ENCODE results near the gene CPN2.

CPN2 gene

DNA sequence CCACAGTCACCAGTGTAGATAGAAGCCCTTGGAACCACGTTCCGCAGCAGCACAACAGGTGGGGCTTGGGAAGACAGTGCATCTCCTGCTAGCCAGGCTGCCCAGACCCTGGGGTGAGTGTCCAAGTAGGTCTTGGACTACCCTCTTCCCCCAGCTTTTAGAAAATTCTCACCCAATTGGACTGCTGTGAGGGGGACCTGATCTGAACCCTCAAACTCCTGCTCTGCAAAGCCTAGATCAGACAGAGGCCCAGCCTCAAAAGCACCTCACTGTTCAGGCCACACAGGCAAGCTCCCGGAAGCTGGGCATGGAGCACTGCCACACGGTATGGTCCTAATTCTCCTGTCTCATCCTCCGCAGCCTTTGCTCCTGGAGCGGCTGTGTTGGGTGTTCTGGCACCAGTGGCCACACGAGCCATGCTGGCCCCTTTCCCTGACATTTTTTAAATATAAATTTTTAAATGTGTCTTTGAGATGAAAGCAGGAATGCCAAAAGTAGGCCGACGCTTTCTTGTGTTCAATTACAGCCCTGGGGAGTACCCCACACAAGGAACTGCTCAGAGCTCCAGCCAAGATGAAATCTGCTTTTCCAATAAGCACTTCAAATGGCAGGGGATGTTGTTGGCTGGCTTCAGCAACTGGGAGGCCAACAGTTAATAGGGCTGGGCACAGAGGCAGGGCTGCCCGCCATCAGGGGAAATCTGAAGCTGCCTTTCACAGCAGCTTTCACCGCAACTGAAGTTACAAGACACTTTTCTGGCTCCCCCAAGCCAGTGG, 40.9 kb downstream of the CPN2 start:
- no peak for DNase-seq

DNA sequence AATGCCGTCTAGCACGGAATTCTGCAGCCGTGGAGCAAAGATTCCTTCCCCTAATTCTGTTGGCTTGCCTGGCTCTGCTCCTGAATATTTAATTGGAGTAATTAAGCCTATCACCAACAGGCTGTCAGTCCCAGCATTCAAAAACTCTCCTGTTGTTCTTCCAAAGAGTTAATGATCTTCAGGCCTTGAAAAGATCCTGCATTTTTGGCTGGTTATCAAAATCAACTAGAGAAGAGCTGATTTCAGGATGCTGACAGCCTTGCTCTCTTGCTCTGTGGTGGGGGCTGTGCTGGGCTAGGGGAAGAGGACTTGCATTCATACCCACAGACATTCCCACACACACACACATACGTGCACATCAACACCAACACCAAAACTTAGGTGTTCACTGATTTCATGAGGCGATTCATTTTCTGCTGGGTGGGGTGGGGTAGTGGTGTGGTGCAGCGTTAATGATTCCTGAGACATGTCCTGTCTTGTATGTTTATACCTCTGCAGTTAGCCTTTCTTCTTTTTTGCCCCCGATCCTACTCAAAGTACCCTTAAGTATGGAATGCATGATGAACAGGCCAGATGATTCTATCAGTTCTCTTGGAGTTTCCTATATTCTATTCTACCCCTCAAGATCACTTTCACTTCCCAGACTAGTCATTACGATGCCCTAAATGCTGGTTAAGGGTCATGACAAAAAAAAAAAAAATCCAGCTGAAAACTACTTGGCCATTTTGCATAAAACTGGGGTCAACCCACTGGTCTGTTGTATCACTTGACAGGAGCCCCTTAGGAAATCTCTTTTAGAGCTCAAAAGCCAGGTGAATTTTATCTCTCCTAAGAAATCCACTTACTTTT, 42.3 kb downstream of the CPN2 start:
- DNase-seq: no peak

DNA sequence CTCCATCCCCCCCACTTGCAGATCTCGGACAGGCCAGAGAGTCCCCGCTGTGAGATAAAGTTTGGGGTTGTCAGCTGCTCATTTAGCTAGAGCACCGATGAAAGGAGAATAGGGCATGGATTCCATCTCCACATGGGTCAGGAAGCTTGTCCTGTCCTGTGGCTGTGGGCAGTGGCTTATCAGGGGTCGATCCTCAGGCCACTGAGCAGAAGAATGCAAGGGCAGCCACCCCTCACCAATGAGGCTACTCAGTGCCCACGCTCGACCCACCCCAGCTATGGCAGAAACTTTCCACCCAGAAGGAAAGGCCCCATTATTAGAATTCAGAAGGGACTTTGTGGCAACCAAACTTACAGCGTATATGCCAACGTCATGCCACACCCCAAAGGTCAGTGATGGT, 43.3 kb downstream of the CPN2 start:
- DNase-seq: no peak

DNA sequence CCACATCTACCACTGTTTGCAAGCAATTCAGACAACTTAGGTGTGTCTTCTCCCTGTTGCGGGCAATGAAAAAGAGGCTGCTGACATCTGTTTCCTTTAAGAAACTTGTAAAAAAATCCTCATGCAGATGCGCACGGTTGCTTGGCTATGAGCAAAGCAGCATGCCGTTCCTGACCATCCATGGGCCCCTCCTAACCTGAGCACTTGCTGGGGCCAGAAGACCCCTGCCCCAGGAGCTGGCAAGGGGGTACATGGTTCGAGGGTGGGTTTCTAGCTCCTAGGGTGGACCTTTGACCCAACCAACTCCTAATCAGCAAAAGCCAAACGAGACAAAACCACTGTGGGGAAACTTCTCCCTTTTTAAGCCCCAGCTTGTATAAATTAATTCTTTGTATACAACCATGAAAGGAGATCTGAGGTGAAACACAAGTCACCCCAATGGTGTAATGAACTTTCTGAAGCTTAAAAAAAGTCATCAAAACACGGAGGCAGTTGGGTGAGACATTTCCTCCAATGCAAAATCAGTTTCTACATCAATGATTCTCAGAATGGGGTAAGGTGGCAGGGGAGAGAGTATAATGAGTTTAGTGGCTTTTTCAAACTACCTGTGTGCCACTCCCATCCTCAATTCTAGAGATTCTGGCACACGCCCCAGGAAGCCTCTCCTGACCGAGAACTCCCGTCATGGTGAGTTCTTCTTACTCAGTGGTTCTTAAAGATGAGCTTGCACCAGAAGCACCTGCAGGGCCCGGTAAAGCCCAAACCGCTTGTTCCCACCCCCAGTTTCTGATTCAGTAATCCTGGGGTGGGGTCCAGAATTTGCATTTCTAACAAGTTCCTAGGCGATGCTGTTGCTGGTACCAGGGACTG, 44.1 kb downstream of the CPN2 start:
- DNase-seq: no peak

DNA sequence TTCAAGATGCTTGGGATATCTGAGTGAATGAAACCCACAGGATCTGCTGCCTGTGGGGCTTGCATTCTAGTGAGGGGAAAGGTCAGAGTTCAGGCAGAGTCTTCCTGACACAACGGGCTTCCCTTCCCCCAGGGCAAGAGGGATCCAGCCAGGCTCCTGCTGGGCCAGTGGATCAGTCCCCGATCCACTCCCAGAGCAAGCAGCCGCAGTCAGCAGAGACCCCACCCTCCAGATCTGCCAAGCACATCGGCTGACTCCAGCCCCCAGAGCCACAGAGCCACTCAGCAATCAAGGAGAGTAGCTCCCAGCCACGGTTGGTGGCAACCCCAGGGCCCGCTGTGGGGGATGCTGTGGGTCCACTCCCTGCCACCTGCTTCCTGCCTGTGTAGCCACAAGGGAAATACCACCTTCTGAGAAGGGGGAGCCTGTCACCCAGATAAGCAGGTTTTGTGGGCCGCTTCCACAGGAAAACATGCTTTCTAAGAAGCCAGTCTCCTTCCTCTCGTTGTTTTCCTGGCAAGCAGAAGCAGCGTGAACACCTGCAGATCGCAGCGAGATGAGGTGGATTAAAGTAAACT, 44.9 kb downstream of the CPN2 start:
- peak; percentile 37 for DNase-seq

DNA sequence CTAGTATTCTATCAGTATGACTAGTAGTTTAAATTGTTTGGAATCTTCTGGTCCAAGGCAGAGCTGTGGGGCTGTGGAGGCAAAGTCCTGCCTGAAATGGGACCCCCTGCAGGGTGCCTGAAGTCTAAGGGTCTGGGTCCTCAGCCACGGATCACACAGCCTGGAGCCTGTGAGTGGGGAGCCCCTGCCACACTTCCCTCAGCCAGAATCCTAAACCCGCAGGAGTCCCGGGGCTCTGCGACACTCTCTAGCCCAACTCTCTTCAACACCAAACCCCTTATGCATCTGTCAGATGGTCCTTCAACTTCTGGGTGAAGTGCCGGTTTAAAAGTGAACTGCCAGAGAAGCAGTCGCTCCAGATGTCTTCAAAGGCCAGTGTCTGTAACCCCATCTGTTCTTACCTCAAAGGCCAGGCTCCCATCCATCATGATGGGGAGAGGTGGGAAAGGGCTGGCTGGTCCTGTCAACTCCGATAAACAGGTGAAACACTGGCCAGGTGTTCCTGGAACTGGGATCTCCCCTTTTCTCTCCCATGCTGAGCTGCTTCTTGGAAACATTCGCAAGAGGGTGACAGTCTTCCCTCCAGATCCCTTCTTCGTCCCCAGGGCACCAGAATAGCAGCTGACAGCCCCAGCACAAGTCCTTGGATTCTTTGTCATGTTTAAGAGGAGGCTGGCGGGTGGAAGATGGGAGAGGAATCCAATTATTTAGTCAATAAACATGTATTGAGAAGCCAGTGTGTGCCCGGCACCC, 45.6 kb downstream of the CPN2 start:
- no peak for DNase-seq

DNA sequence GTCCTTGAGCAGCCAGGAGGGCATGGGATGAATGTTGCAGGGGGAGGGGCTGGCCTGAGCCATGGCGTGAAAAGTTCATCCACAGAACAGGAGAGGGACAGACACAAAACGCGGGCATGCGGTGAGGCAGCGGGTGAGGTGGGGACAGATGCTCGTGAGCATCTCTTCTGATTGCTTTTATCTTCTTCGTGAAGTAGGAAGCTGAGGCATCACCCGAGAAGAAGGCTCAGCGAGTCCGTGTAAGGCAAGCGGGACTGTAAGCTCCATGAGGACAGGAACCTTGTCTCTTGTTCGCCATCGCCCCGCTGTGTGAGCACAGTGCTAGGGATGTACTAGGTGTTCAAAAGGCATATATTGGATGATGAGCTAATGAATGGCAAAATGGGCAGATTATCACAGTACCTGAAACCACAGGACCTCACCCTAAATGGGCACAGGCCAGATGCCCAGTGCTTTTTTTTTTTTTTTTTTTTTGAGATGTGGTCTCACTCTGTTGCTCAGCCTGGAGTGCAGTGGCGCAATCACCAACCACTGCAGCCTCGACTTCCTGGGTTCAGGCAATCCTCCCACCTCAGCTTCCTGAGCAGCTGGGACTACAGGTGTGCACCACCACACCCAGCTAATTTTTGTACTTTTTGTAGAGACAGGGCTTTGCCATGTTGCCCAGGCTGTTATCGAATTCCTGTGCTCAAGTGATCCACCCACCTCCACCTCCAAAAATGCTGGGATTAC, 46.8 kb downstream of the CPN2 start:
- no peak for DNase-seq

DNA sequence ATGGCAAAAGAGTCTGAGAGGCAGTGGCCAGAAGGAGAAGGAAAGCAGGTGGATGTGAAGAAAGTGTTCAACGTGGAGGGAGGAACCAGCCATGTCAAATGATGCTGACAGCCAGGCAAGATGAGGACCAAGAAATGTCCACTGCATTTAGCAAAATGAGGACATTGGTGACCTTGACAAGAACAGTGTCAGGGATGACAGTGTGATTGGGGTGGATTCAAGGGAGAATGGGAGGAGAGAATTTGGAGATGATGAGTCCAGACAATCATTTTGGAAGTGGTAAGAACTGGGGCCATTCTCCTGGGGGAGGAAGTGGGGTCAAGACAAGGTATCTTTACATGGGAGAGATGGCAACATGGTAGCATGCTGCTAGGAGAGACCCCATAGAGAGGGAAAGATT, 47.4 kb downstream of the CPN2 start:
- DNase-seq: no peak

DNA sequence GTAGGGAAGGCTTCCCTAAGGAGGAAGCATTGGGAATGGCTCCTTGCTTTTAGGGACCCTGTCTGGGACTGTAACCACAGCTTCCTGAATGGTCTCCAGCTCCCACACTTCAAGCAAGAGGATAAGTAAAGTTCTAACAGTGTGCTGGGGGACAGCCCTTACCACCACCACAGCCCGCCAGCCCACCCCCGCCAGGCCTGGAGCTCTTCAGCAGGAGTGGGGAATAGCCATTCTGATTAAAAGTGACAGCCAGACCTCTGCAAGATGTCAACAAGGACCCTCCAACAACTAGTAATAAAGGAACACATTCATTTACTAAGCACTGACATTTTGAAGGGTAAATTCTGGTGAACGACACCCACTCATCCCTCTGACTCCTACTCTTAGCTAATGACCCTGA, 49.4 kb downstream of the CPN2 start:
- no peak for DNase-seq

DNA sequence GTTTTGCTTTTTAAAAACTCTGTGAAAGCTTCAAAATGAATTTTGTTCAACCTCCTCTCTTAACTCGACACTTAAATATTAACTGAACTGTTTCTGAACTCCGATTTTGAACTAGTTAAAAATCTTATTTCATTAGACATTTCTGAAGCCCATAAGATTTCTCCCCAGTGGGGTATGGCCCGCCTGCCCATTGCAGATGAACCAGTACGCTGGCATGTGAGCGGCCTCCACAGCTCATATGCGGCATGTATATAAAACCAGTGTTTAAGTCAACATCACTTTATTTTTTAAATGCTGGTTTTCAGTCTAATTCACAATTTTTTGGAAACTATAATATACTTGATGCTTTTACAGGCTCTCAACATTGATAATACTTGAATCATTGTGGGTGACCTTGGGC, 50.2 kb downstream of the CPN2 start:
- no peak for DNase-seq

DNA sequence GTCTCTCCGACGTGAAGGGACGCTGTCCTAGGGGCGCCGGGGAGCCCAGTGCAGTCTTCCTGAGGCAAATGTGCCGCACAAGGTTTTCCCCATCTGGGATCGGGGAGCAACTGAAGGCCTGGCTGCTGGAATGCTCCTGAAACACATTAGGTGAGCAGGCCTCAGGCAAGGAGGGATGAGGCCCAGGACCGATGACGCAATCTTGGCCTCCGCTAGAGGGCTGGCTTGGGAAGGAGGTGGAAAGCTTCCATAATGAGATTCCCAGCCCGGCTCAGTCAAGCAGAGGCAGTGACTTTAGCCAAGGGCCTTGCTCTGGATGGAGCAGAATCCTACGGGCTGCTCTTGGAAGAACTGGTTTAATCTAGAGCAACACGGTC, 50.8 kb downstream of the CPN2 start:
- no peak for DNase-seq

DNA sequence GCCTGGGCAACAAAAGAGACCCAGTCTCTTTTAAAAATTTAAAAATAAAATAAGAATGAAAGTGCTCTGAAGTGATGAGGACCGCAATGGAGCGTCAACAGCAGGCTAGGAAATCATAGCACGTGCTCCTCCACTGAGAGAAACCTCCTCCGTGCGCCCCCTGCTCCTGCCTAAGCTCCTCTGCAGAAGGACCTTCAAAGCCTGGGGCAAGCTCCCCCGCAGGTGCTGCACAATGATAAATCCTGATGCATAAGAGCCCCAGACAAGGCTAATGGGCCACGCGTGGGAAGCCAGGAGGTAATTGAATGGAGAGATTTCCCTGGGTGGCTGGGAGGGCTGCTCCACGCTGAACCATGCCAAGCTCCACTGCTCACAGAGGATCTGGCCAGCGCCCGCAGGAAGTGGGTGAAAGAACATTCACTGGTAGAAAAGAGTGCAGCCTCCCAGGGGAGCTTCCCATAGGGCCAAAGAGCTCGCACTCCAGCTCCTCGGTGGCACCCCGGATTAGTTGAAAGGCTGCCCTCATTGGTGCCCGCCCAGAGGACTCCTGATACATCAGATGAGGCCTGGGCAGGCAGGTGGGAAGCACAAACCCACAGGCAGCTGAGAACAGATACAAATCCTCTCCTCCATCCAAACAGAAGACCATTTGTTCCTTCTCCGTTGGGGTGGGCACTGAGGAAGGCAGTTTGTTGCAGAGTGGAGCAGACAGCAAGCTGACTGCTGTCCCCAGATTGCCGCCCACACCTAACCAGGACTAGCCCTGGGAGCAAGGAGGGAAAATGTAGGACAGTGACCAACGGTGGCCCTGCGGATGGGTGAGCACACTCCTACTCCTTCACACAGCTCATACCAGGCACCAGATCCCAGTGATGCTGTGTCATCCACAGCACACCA, 52.5 kb downstream of the CPN2 start:
- no peak for DNase-seq

DNA sequence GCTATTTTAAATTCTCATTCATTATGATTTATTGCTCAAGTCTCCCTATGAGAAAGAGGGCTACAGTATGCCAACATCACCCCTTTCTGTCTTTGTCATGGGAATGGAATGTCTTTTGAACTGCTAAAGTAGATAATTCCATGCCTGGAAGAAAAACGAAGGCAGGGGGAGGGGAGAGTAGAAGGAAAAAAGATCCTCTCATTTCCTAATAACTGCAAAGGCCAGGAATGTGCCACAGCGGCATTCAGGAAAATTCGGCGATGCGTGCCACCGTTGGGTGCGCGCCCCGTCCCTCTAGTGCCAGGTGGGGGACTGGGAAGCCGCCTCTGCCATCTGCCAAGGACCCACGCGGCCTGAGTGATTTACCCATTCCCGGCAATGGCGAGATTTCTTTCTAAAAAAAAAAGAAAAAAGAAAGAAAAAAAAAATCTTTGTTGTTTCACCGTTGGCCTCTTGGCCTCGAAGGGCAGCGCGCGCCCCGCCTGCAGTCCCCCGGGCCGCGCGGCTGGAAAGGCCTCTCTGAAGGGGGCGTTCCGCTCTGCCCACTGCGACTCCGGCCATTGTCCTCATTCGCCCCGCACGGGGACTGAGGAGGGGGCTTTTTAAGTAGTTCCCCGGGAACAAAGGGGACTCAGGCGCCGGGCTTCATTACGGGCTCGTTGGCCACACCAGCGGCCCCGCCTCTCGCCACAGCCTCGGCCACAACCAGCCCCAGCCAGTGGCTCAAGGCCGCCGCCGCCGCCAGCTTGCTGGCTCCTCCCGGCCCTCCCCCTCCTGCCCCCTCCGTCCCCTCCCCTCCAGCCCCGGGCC, 54.5 kb downstream of the CPN2 start:
- no peak for DNase-seq

DNA sequence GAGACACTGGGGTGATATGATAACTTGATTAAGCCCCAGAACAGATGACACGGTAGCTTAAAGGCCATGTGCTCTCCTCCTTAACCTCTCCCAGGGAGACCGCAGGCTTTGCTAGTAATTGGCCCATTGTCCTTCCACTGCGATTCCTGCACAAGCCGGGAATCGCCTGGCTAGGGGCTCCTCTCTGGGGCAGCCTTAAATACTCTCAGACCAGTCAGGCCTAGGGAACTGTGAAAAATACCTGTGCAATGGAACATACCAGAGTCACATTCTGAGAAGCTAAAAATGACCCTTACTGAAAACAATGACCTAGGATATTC, 56.3 kb downstream of the CPN2 start:
- no peak for DNase-seq

DNA sequence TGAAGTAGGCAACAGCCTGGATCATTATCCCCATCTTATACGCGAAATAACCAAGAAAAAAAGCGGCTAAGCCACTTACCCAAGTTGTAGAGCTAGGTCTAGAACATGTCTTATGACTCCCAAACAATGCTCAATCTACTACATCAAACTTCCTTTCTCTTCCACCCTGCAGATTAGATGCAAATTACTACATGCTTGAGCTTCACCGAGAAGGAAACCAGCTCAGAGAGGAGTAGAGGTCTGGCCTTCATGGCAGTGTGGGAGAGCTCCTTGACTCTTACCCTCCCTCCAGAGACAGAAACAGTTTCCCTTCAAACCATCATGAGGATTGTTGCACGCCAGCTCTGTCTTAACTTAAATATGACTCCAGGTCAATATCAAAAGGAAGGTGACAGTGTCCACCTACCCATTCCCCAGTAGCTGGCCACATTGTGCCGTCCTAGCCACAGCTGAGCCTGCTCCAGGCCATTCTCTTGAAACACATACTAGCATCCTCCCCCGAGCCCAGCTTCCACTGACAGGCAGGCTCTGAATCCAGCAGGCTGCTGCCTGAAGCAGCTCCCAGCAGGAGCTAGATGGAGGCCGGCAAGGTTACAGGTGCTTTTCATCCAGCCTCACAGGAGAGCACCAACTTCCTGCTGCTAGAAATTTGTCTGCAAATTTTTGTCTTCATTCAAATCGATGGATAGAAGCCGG, 56.8 kb downstream of the CPN2 start:
- no peak for DNase-seq

DNA sequence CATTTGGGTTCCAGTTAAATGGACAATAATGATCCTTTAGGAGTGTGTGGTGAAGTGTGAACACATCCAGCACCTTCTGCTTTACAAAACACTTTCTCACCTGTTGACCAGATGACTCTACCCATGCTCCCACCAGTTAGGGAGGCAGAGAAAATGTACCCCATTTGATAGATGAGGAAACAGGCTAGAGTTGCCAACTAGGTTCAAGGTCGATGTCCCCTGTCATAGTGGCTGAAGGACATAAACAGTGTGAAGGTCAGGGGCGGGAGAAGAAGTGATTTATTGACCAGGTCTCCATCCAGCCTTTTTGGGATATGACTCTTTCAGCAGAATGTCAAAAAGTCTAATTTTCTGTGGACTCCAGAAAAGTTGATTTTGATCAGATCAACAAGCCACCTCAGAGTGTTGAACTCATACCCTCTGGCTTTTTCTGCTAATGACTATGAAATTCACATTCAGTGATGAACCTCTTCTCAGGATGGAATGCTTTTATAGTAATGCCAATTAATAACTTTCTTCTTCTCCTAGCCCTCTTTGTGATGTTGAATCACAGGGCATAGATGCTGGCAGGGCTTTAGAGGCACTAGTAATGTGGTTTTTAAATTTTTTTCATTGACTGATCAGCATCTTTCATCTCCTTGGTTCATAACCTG, 57.5 kb downstream of the CPN2 start:
- DNase-seq: no peak

DNA sequence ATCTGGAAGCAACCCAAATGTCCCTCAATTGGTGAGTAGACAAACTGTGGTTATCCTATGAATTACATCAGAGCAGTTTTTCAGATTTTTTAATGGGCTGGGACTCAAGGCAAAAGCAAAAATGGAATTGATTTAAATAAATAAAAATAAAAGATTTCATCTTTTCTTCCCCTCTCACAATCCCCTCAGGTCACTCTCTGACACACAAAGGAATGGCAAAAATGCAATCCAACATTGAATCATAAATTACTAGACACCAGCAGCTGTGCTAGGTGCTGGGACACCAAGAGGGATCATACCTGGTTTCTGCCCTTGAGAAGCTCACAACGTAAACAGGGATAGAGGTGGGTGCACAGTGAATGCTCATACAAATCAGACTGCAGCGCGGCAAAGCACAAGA, 58.8 kb downstream of the CPN2 start:
- no peak for DNase-seq
